Measurements from ENCODE around the gene HHEX. TPM values are rescaled to one million over a fixed set of nuclear protein-coding genes. Genes with fewer than 3 reads are reported as not detected.

The HHEX gene
- total and polyA plus RNA-seq, 10 donors = 45.9 to 81.1 (median 58.4) TPM

DNA sequence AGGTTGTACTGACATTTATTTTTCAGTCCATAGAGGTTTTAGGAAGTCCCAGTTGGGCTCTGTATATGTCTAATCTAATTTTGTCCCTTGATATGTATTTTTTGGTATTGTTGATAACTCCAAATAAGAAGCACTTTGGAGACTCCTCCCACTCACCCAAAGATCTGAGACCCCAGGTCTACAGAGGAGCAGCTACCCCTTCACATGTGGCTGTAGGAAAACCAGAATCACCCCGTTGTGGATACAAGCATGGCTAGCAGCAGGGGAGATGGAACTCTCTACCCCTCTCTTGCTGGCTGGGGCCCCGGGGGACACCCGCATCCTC is 9.4 kb downstream of the HHEX start:
- Histone ChIP-seq H3K27ac (peak overlapping the region; percentile 8 to 81 (median 66)), H3K36me3 (peaks cover 0 to 25% (median 15%) of the 10 kb centered on the region in 6 donors), H3K4me3 (peak overlapping the region; percentile 12 to 67 (median 35)), H3K27me3 (replicated peaks in 1 of 7) (peaks cover 0 to 59% (median 0%) of the 10 kb centered on the region in 7 donors), H3K9me3 (no peaks in the 10 kb centered on the region), H3K4me1 (peaks cover 12 to 84% (median 61%) of the 10 kb centered on the region in 6 donors)
- intact Hi-C loops (cut with DNase I; ENCODE audit: low total_unique reads) = no loop called here
- TF ChIP-seq POLR2A (IDR thresholded peaks at IDR 0.05) (no peak), POLR2AphosphoS5 (IDR thresholded peaks at IDR 0.05) (no peak)
- TF ChIP-seq, protein P1, sequence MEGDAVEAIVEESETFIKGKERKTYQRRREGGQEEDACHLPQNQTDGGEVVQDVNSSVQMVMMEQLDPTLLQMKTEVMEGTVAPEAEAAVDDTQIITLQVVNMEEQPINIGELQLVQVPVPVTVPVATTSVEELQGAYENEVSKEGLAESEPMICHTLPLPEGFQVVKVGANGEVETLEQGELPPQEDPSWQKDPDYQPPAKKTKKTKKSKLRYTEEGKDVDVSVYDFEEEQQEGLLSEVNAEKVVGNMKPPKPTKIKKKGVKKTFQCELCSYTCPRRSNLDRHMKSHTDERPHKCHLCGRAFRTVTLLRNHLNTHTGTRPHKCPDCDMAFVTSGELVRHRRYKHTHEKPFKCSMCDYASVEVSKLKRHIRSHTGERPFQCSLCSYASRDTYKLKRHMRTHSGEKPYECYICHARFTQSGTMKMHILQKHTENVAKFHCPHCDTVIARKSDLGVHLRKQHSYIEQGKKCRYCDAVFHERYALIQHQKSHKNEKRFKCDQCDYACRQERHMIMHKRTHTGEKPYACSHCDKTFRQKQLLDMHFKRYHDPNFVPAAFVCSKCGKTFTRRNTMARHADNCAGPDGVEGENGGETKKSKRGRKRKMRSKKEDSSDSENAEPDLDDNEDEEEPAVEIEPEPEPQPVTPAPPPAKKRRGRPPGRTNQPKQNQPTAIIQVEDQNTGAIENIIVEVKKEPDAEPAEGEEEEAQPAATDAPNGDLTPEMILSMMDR (IDR thresholded peaks at IDR 0.05 in 8 of 11, conservative IDR thresholded peaks at IDR 0.05 in 3 of 11) = no peak
- 0 to 3% (median 0%) methylated on average over 1 to 3 of the region's 3 CpGs for WGBS, 5 donors
- DNase-seq = no peak

DNA sequence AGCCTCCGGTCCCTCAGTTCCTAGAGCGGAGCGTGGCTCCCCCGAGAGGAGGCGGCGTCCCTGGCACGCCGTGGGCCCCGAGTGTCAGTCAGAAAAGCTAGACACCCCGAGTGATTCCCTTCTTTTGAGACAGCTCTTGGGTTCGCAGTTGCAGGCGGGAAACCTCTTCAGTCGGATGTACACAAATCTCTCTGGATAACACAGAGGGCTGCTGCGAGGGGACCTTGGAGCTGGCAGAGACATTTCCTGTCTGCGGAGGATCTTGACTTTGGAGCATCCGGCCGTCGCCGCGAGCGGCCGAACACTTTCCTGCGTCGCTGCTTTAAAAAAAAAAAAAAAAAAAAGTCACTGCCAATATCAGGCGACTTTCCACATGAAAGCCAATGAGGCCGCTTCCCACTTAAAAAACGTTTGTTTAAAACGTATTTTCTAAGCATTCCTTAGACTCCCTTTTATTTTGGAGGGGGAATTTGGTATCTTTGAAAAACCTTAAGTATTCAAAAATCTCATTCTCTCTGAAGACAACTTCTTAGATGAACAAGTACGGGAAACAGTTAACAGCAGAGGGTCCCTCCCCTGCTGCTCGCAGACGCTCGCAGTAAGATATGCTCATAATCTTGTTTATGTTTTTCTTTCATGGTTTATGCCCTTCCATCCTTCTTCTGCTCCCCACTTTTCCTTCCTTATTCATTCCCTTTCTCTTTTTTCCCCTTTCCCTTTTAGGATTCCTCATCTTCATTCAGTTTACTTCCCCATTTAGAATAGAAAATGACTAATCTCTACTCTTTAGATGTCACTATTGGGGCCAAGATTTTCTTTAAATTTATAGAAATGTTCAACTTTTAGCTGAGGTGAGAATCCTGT is 10.0 kb downstream of the HHEX start:
- WGBS, 5 donors = 0 to 1% (median 1%) methylated on average over 25 to 32 of the region's 32 CpGs
- Histone ChIP-seq H3K27me3 (replicated peaks in 1 of 7) (peaks cover 0 to 54% (median 0%) of the 10 kb centered on the region in 7 donors), H3K36me3 (peaks cover 0 to 19% (median 15%) of the 10 kb centered on the region in 6 donors), H3K4me1 (peaks cover 12 to 78% (median 55%) of the 10 kb centered on the region in 6 donors), H3K9me3 (no peaks in the 10 kb centered on the region), H3K27ac (peak overlapping the region; percentile 8 to 81 (median 66)), H3K4me3 (peak overlapping the region; percentile 12 to 67 (median 35))
- DNase-seq = peak; percentile 87
- intact Hi-C loops (cut with DNase I; ENCODE audit: low total_unique reads) = no loop called here
- TF ChIP-seq POLR2A (IDR thresholded peaks at IDR 0.05) = no peak
- TF ChIP-seq, protein P1 (IDR thresholded peaks at IDR 0.05 in 8 of 11, conservative IDR thresholded peaks at IDR 0.05 in 3 of 11) = no peak
- TF ChIP-seq POLR2AphosphoS5 (IDR thresholded peaks at IDR 0.05) = peak; percentile 68 to 79 (median 73)

DNA sequence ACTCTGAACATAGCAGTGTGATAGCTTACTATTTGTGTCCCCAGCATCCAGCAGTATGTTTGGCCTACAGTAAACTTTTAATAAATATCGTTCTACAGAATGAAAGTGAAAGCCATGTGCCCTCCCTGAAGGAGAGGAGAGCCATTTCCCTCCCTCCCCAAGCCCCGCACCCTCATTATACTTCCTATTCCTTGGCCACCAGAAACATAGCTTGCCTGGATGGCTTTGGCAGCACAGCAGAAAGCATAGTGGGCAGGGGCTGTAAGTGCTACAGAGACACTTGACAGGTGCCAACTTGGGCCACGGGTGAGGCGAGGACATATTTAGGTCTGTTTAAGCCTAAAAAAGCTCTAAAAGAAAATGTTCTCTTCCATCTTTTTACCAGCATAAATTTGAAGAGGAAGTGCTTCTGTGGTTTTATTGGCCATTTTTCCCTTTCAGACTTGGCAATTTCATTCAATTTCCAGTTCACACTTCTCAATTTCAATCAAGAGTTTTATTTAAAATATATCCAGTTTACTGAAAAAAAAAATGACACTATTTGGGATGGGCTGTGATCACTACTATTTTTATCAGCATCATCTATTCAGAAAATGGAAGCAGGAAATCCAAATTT is 12.7 kb downstream of the HHEX start:
- 15 to 29% (median 23%) methylated on average over 4 of the region's 4 CpGs for WGBS, 5 donors
- TF ChIP-seq POLR2AphosphoS5 (IDR thresholded peaks at IDR 0.05) = no peak
- no peak for TF ChIP-seq POLR2A (IDR thresholded peaks at IDR 0.05)
- TF ChIP-seq, protein P1 (IDR thresholded peaks at IDR 0.05 in 8 of 11, conservative IDR thresholded peaks at IDR 0.05 in 3 of 11) = no peak
- H3K9me3 ChIP-seq = no peaks in the 10 kb centered on the region
- no peak for DNase-seq
- H3K36me3 ChIP-seq = no peaks in the 10 kb centered on the region
- peak overlapping the region in 5 of 8 donors; percentile 5 to 71 (median 32) for H3K27ac ChIP-seq
- H3K4me3 ChIP-seq = peak overlapping the region in 2 of 8 donors; percentile 11 to 53
- intact Hi-C loops (cut with DNase I; ENCODE audit: low total_unique reads) = no loop called here
- peaks cover 0 to 47% (median 0%) of the 10 kb centered on the region in 7 donors for H3K27me3 ChIP-seq (replicated peaks in 1 of 7)
- H3K4me1 ChIP-seq = peaks cover 12 to 56% (median 46%) of the 10 kb centered on the region in 6 donors

All from spleen (tissue), 11 donors.